ENCODE results near the gene STK39.
"Not testable (repeated sequence)": the region's sequence is repeated elsewhere in the genome, so short reads cannot be mapped to it uniquely, and the experiment has no call there.

The STK39 gene

DNA sequence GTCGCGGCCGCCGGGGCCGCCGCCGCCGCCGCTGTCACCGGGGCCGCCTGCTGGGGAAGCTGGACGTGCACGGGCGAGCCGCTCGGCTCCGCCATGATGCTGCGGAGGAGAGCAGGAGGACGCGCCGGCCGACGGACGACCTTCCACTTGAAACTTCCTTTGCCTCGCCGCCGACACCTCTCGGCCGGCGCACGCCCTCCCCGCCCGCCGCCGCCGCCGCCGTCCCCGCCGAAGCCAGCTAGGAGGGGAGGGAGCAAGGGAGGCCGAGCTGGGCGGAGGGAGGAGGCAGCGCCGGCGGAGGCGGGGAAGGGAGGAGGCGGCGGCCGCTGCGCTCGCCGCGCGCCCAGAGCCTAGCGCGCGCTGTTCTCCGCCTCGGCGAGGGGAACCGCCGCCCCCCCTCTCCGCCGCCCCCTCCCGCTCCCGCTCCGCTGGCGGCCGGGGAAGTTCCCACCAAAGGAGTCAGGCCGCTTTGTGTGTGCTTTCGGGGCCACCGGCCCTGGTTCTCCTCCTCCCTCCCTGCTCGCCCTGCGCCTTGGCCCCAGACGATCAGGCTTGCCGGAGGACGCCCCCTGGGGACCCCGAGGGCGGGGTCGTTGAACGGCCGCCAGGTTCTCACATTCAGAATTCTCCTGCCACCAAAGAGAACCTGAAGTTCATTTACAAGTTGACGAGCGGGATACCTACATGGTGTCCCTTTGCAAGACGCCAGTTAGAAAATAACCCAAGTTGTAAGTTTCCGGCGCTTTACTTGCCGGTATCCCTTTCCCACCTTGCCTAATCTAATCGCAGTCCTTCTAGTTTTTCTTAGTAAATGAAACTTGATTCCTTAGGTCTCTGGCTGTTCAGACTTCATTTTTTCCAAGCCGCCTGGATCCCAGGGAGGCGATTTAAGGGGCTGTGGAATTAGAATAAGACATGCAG, at the start of gene STK39:
Gene STK39 (minus strand): TSS at position 255 of the 921 bp plus-strand sequence. CDS start 160 bp downstream, at position 95.
- DNase-seq (ENCODE audit: low spot score in 2 of 2) = peak; percentile 52 to 56
- peaks cover 12% of the 10 kb centered on the region for H3K36me3 Mint-ChIP-seq
- peak within 1 kb of the TSS; percentile 86 for H3K27ac Mint-ChIP-seq
- H3K4me3 Mint-ChIP-seq = peak within 1 kb of the TSS; percentile 90
- peaks cover 28% of the 10 kb centered on the region for H3K4me1 Mint-ChIP-seq
- H3K9me3 Mint-ChIP-seq = no peaks in the 10 kb centered on the region
- ATAC-seq = peak; percentile 80

- DNase-seq (ENCODE audit: low spot score in 2 of 2) (no peak), ATAC-seq (no peak)
- no peaks in the 10 kb centered on the region for H3K36me3 Mint-ChIP-seq
- H3K4me3 Mint-ChIP-seq = no peak overlapping the region
- no peaks in the 10 kb centered on the region for H3K9me3 Mint-ChIP-seq
- H3K4me1 Mint-ChIP-seq = no peaks in the 10 kb centered on the region
- no peak overlapping the region for H3K27ac Mint-ChIP-seq
Observed at GRCh38 chr2:168295051-168295450, 47.7 kb upstream of the STK39 start.

- Mint-ChIP-seq H3K4me1 (no peaks in the 10 kb centered on the region), H3K27ac (no peak overlapping the region), H3K9me3 (no peaks in the 10 kb centered on the region), H3K4me3 (no peak overlapping the region), H3K36me3 (no peaks in the 10 kb centered on the region)
- DNase-seq (ENCODE audit: low spot score in 2 of 2) = no peak
- ATAC-seq = no peak
Observed at GRCh38 chr2:168294409-168294808, 47.0 kb upstream of the STK39 start.

DNA sequence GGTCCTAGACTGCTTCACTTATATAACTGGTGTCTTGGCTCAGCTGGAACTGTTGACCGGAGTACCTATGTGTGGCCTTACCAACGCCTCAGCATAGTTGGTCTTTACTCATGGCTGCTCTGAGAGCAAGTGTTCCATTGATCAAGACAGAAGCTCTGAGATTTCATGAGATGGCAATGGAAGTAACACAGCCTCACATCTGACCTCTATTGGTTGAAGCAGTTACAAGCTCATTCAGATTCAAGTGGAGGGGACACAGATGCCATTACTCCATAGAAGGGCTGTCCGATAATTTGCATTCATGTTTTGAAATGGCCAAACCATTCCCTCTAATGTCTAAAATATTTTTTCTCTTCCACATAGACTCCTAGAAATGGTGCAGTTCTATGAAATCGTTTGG, 46.4 kb upstream of the STK39 start:
- H3K27ac Mint-ChIP-seq = no peak overlapping the region
- DNase-seq (ENCODE audit: low spot score in 2 of 2) (no peak), ATAC-seq (no peak)
- no peaks in the 10 kb centered on the region for H3K36me3 Mint-ChIP-seq
- no peaks in the 10 kb centered on the region for H3K4me1 Mint-ChIP-seq
- H3K9me3 Mint-ChIP-seq = no peaks in the 10 kb centered on the region
- H3K4me3 Mint-ChIP-seq = no peak overlapping the region

GRCh38 chr2:168290391-168290790, 43.0 kb upstream of the STK39 start:
- Mint-ChIP-seq H3K4me1 (no peaks in the 10 kb centered on the region), H3K27ac (no peak overlapping the region), H3K36me3 (no peaks in the 10 kb centered on the region), H3K9me3 (no peaks in the 10 kb centered on the region), H3K4me3 (no peak overlapping the region)
- ATAC-seq (no peak), DNase-seq (ENCODE audit: low spot score in 2 of 2) (no peak)

- no peak for ATAC-seq
- Mint-ChIP-seq H3K9me3 (no peaks in the 10 kb centered on the region), H3K4me3 (no peak overlapping the region), H3K27ac (no peak overlapping the region), H3K4me1 (no peaks in the 10 kb centered on the region), H3K36me3 (no peaks in the 10 kb centered on the region)
- no peak for DNase-seq (ENCODE audit: low spot score in 2 of 2)
Observed at GRCh38 chr2:168289880-168290279, 42.5 kb upstream of the STK39 start.

DNA sequence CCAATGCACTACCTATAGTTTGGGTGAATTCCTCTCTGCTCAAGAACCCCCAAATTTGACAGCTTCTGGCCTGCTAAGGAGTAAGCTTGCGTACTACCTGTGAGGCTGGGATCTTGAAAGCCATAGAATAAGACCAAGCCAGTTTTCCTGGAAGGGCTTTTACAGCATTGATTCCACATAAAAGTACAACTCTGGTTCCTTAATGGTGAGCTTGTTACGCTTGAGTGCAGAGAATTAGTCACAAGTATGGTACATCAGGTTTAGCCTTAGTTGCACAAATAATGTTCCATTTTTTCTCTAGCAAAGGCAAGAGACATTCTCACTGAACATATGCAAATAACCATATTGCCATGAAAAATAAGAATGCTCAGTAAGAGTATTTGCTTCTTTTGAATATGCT, 39.1 kb upstream of the STK39 start:
- no peaks in the 10 kb centered on the region for H3K4me1 Mint-ChIP-seq
- no peaks in the 10 kb centered on the region for H3K9me3 Mint-ChIP-seq
- ATAC-seq (no peak), DNase-seq (ENCODE audit: low spot score in 2 of 2) (no peak)
- H3K27ac Mint-ChIP-seq = no peak overlapping the region
- H3K36me3 Mint-ChIP-seq = no peaks in the 10 kb centered on the region
- H3K4me3 Mint-ChIP-seq = no peak overlapping the region

GRCh38 chr2:168278424-168278888, 31.1 kb upstream of the STK39 start:
- no peaks in the 10 kb centered on the region for H3K9me3 Mint-ChIP-seq
- H3K4me1 Mint-ChIP-seq = no peaks in the 10 kb centered on the region
- no peak overlapping the region for H3K4me3 Mint-ChIP-seq
- no peak overlapping the region for H3K27ac Mint-ChIP-seq
- DNase-seq (ENCODE audit: low spot score in 2 of 2) (no peak), ATAC-seq (no peak)
- no peaks in the 10 kb centered on the region for H3K36me3 Mint-ChIP-seq

- no peak for ATAC-seq
- DNase-seq (ENCODE audit: low spot score in 2 of 2) = no peak
- Mint-ChIP-seq H3K9me3 (no peaks in the 10 kb centered on the region), H3K4me3 (no peak overlapping the region), H3K36me3 (no peaks in the 10 kb centered on the region), H3K27ac (no peak overlapping the region), H3K4me1 (no peaks in the 10 kb centered on the region)
Observed at GRCh38 chr2:168277276-168277675, 29.9 kb upstream of the STK39 start.

DNA sequence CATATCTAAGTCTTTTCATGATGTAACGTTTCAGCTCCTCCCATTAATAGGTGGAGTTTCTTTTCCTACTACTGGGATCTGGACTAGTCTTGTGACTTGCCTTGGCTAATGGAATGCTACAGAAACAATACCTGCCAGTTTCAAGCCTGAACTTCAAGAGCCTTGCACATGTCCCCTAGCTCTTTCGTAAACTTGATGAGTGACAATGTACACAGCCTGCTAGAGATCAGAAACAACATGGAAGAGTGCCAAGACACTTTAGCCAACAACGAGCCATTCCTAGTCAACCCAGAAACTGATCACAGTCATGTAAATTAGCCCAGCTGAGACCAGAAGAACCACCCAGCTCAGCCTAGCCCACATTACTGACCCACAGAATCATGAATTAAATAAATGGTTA, 24.8 kb upstream of the STK39 start:
- no peak for DNase-seq (ENCODE audit: low spot score in 2 of 2)

GRCh38 chr2:168262926-168263325, 15.5 kb upstream of the STK39 start:
- H3K27ac Mint-ChIP-seq, ATAC-seq, H3K36me3 Mint-ChIP-seq, H3K4me1 Mint-ChIP-seq, H3K4me3 Mint-ChIP-seq: not testable (repeated sequence)
- H3K9me3 Mint-ChIP-seq = peaks cover 11% of the 10 kb centered on the region
- peak in 1 of 2 donors; percentile 6 for DNase-seq (ENCODE audit: low spot score in 2 of 2)

More for the DNA sequence above, 24.8 kb upstream of the STK39 start:
- ATAC-seq = no peak
- no peaks in the 10 kb centered on the region for H3K9me3 Mint-ChIP-seq
- no peaks in the 10 kb centered on the region for H3K4me1 Mint-ChIP-seq
- no peak overlapping the region for H3K4me3 Mint-ChIP-seq
- H3K27ac Mint-ChIP-seq = no peak overlapping the region
- no peaks in the 10 kb centered on the region for H3K36me3 Mint-ChIP-seq

- Mint-ChIP-seq H3K4me3 (no peak overlapping the region), H3K27ac (no peak overlapping the region), H3K4me1 (peaks cover 9% of the 10 kb centered on the region), H3K36me3 (no peaks in the 10 kb centered on the region), H3K9me3 (peaks cover 11% of the 10 kb centered on the region)
- ATAC-seq = no peak
- no peak for DNase-seq (ENCODE audit: low spot score in 2 of 2)
Observed at GRCh38 chr2:168256448-168256847, 9.1 kb upstream of the STK39 start.

- Mint-ChIP-seq H3K4me1 (peaks cover 9% of the 10 kb centered on the region), H3K27ac (no peak overlapping the region), H3K9me3 (peaks cover 11% of the 10 kb centered on the region), H3K4me3 (no peak overlapping the region), H3K36me3 (no peaks in the 10 kb centered on the region)
- ATAC-seq (no peak), DNase-seq (ENCODE audit: low spot score in 2 of 2) (no peak)
Observed at GRCh38 chr2:168255866-168256265, 8.5 kb upstream of the STK39 start.

GRCh38 chr2:168255103-168255502, 7.7 kb upstream of the STK39 start:
- peaks cover 11% of the 10 kb centered on the region for H3K9me3 Mint-ChIP-seq
- H3K36me3 Mint-ChIP-seq = no peaks in the 10 kb centered on the region
- H3K4me3 Mint-ChIP-seq = no peak overlapping the region
- ATAC-seq = no peak
- no peak overlapping the region for H3K27ac Mint-ChIP-seq
- H3K4me1 Mint-ChIP-seq = peaks cover 9% of the 10 kb centered on the region
- no peak for DNase-seq (ENCODE audit: low spot score in 2 of 2)

GRCh38 chr2:168254158-168254935, 7.0 kb upstream of the STK39 start:
- Mint-ChIP-seq H3K36me3 (no peaks in the 10 kb centered on the region), H3K27ac (no peak overlapping the region), H3K4me3 (no peak overlapping the region), H3K9me3 (peaks cover 10% of the 10 kb centered on the region), H3K4me1 (peaks cover 9% of the 10 kb centered on the region)
- no peak for DNase-seq (ENCODE audit: low spot score in 2 of 2)
- ATAC-seq = no peak

- no peak for ATAC-seq
- H3K4me3 Mint-ChIP-seq = no peak overlapping the region
- no peak overlapping the region for H3K27ac Mint-ChIP-seq
- no peaks in the 10 kb centered on the region for H3K36me3 Mint-ChIP-seq
- DNase-seq (ENCODE audit: low spot score in 2 of 2) = no peak
- peaks cover 9% of the 10 kb centered on the region for H3K4me1 Mint-ChIP-seq
- peaks cover 2% of the 10 kb centered on the region for H3K9me3 Mint-ChIP-seq
Observed at GRCh38 chr2:168253379-168253778, 6.0 kb upstream of the STK39 start.
